ENCODE data around the gene TRIM27.
"Not testable (repeated sequence)": the region's sequence is repeated elsewhere in the genome, so short reads cannot be mapped to it uniquely, and the experiment has no call there.

The TRIM27 gene

GRCh38 chr6:28886079-28886439 lies 37.7 kb downstream of the TRIM27 start:
- no peak overlapping the region for H3K4me3 ChIP-seq (ENCODE audit: low read length)
- no peaks in the 10 kb centered on the region for H3K27me3 ChIP-seq (ENCODE audit: insufficient read depth, low read length)
- no peaks in the 10 kb centered on the region for H3K9me3 ChIP-seq (ENCODE audit: insufficient read depth, low read depth, low read length)
- no peak overlapping the region for H3K9ac ChIP-seq (ENCODE audit: low read depth, low read length)
- H3K36me3 ChIP-seq (ENCODE audit: insufficient read depth, low read depth, low read length): no peaks in the 10 kb centered on the region
- no peaks in the 10 kb centered on the region for H3K4me1 ChIP-seq (ENCODE audit: insufficient read depth, low read length)
- H3K27ac ChIP-seq (ENCODE audit: low read length): no peak overlapping the region

GRCh38 chr6:28884423-28885131 lies 39.2 kb downstream of the TRIM27 start:
- Histone ChIP-seq H3K4me3 (ENCODE audit: low read length) (no peak overlapping the region), H3K27me3 (ENCODE audit: insufficient read depth, low read length) (no peaks in the 10 kb centered on the region), H3K4me1 (ENCODE audit: insufficient read depth, low read length) (no peaks in the 10 kb centered on the region), H3K9ac (ENCODE audit: low read depth, low read length) (no peak overlapping the region), H3K27ac (ENCODE audit: low read length) (no peak overlapping the region), H3K36me3 (ENCODE audit: insufficient read depth, low read depth, low read length) (no peaks in the 10 kb centered on the region), H3K9me3 (ENCODE audit: insufficient read depth, low read depth, low read length) (no peaks in the 10 kb centered on the region)

- Histone ChIP-seq H3K9me3 (ENCODE audit: insufficient read depth, low read depth, low read length) (no peaks in the 10 kb centered on the region), H3K4me3 (ENCODE audit: low read length) (peak overlapping the region; percentile 97), H3K36me3 (ENCODE audit: insufficient read depth, low read depth, low read length) (no peaks in the 10 kb centered on the region), H3K27me3 (ENCODE audit: insufficient read depth, low read length) (no peaks in the 10 kb centered on the region), H3K4me1 (ENCODE audit: insufficient read depth, low read length) (no peaks in the 10 kb centered on the region), H3K9ac (ENCODE audit: low read depth, low read length) (peak overlapping the region; percentile 90), H3K27ac (ENCODE audit: low read length) (no peak overlapping the region)
Measured at GRCh38 chr6:28880894-28881780, 42.6 kb downstream of the TRIM27 start.

- Histone ChIP-seq H3K27ac (ENCODE audit: low read length) (no peak overlapping the region), H3K4me3 (ENCODE audit: low read length) (peak overlapping the region; percentile 97), H3K9me3 (ENCODE audit: insufficient read depth, low read depth, low read length) (no peaks in the 10 kb centered on the region), H3K4me1 (ENCODE audit: insufficient read depth, low read length) (peaks cover 2% of the 10 kb centered on the region; the same call in 1 of the 2 replicates), H3K36me3 (ENCODE audit: insufficient read depth, low read depth, low read length) (no peaks in the 10 kb centered on the region), H3K9ac (ENCODE audit: low read depth, low read length) (peak overlapping the region; percentile 90), H3K27me3 (ENCODE audit: insufficient read depth, low read length) (no peaks in the 10 kb centered on the region)
Measured at GRCh38 chr6:28880519-28880893, 43.3 kb downstream of the TRIM27 start.

- Histone ChIP-seq H3K9ac (ENCODE audit: low read depth, low read length) (no peak overlapping the region), H3K36me3 (ENCODE audit: insufficient read depth, low read depth, low read length) (no peaks in the 10 kb centered on the region), H3K27me3 (ENCODE audit: insufficient read depth, low read length) (no peaks in the 10 kb centered on the region), H3K27ac (ENCODE audit: low read length) (no peak overlapping the region), H3K4me3 (ENCODE audit: low read length) (no peak overlapping the region), H3K9me3 (ENCODE audit: insufficient read depth, low read depth, low read length) (peaks cover 4% of the 10 kb centered on the region; the same call in 1 of the 2 replicates), H3K4me1 (ENCODE audit: insufficient read depth, low read length) (peaks cover 5% of the 10 kb centered on the region; the same call in 1 of the 2 replicates)
Measured at GRCh38 chr6:28876710-28877109, 47.1 kb downstream of the TRIM27 start.

- no peaks in the 10 kb centered on the region for H3K36me3 ChIP-seq (ENCODE audit: insufficient read depth, low read depth, low read length)
- no peaks in the 10 kb centered on the region for H3K27me3 ChIP-seq (ENCODE audit: insufficient read depth, low read length)
- peak overlapping the region; percentile 8 for H3K27ac ChIP-seq (ENCODE audit: low read length)
- H3K9me3 ChIP-seq (ENCODE audit: insufficient read depth, low read depth, low read length): peaks cover 7% of the 10 kb centered on the region; the same call in 1 of the 2 replicates
- H3K9ac ChIP-seq (ENCODE audit: low read depth, low read length): peak overlapping the region; percentile 33; the same call in 1 of the 2 replicates
- peak overlapping the region; percentile 41; the same call in 1 of the 2 replicates for H3K4me3 ChIP-seq (ENCODE audit: low read length)
- H3K4me1 ChIP-seq (ENCODE audit: insufficient read depth, low read length): peaks cover 5% of the 10 kb centered on the region; the same call in 1 of the 2 replicates
Measured at GRCh38 chr6:28875191-28875747, 48.5 kb downstream of the TRIM27 start.

- not testable (repeated sequence) for H3K4me3 ChIP-seq (ENCODE audit: low read length); H3K9me3 ChIP-seq (ENCODE audit: insufficient read depth, low read depth, low read length); H3K36me3 ChIP-seq (ENCODE audit: insufficient read depth, low read depth, low read length); H3K27ac ChIP-seq (ENCODE audit: low read length); H3K4me1 ChIP-seq (ENCODE audit: insufficient read depth, low read length); H3K9ac ChIP-seq (ENCODE audit: low read depth, low read length); H3K27me3 ChIP-seq (ENCODE audit: insufficient read depth, low read length)
Measured at GRCh38 chr6:28872157-28872817, 51.5 kb downstream of the TRIM27 start.

- H3K27me3 ChIP-seq (ENCODE audit: insufficient read depth, low read length): no peaks in the 10 kb centered on the region
- peaks cover 8% of the 10 kb centered on the region; the same call in 1 of the 2 replicates for H3K4me1 ChIP-seq (ENCODE audit: insufficient read depth, low read length)
- H3K9me3 ChIP-seq (ENCODE audit: insufficient read depth, low read depth, low read length): peaks cover 7% of the 10 kb centered on the region; the same call in 1 of the 2 replicates
- no peak overlapping the region for H3K27ac ChIP-seq (ENCODE audit: low read length)
- no peak overlapping the region for H3K4me3 ChIP-seq (ENCODE audit: low read length)
- H3K36me3 ChIP-seq (ENCODE audit: insufficient read depth, low read depth, low read length): no peaks in the 10 kb centered on the region
- H3K9ac ChIP-seq (ENCODE audit: low read depth, low read length): no peak overlapping the region
Measured at GRCh38 chr6:28871335-28872156, 52.2 kb downstream of the TRIM27 start.

- peaks cover 3% of the 10 kb centered on the region; the same call in 1 of the 2 replicates for H3K4me1 ChIP-seq (ENCODE audit: insufficient read depth, low read length)
- H3K9ac ChIP-seq (ENCODE audit: low read depth, low read length): no peak overlapping the region
- no peak overlapping the region for H3K4me3 ChIP-seq (ENCODE audit: low read length)
- H3K9me3 ChIP-seq (ENCODE audit: insufficient read depth, low read depth, low read length): peaks cover 14% of the 10 kb centered on the region; the same call in 1 of the 2 replicates
- H3K36me3 ChIP-seq (ENCODE audit: insufficient read depth, low read depth, low read length): no peaks in the 10 kb centered on the region
- H3K27me3 ChIP-seq (ENCODE audit: insufficient read depth, low read length): peaks cover 14% of the 10 kb centered on the region; the same call in 1 of the 2 replicates
- H3K27ac ChIP-seq (ENCODE audit: low read length): no peak overlapping the region
Measured at GRCh38 chr6:28868873-28869272, 54.9 kb downstream of the TRIM27 start.

- no peak overlapping the region for H3K27ac ChIP-seq (ENCODE audit: low read length)
- H3K27me3 ChIP-seq (ENCODE audit: insufficient read depth, low read length): peaks cover 14% of the 10 kb centered on the region; the same call in 1 of the 2 replicates
- peak overlapping the region; percentile 26; the same call in 1 of the 2 replicates for H3K9ac ChIP-seq (ENCODE audit: low read depth, low read length)
Measured at GRCh38 chr6:28867086-28867409, 56.7 kb downstream of the TRIM27 start.

More at GRCh38 chr6:28867086-28867409, 56.7 kb downstream of the TRIM27 start:
- H3K4me3 ChIP-seq (ENCODE audit: low read length): peak overlapping the region; percentile 61
- peaks cover 14% of the 10 kb centered on the region; the same call in 1 of the 2 replicates for H3K9me3 ChIP-seq (ENCODE audit: insufficient read depth, low read depth, low read length)
- no peaks in the 10 kb centered on the region for H3K36me3 ChIP-seq (ENCODE audit: insufficient read depth, low read depth, low read length)
- peaks cover 3% of the 10 kb centered on the region; the same call in 1 of the 2 replicates for H3K4me1 ChIP-seq (ENCODE audit: insufficient read depth, low read length)

Measured in iPS-20b (cell line).